Fibroblast of lung (primary cell): ENCODE measurements around the gene ENKUR. TPM values are rescaled to one million over a fixed set of nuclear protein-coding genes. Genes with fewer than 3 reads are reported as not detected.

Experiments
- DNase-seq, 2 donors: peaks; one replicate each; pipeline versions ENCODE4 v3.0.0 to v3.0.0-alpha.2; 2010; ENCODE audit warnings: low read depth in 2 of 2
- H2AFZ ChIP-seq: 2 replicates; pipeline ENCODE4 v1.5.1; 2012; ENCODE audit warnings: low read length, control low read depth, inconsistent platforms
- H3K27ac ChIP-seq: 2 replicates; pipeline ENCODE4 v1.5.1; 2011; ENCODE audit warnings: low read length, control low read depth; ENCODE audit not compliant: insufficient read depth
- H3K27me3 ChIP-seq: 2 replicates; pipeline ENCODE4 v1.5.1; 2011; ENCODE audit warnings: mild to moderate bottlenecking, low read length; ENCODE audit not compliant: control insufficient read depth, insufficient read depth
- H3K36me3 ChIP-seq: 2 replicates; pipeline ENCODE4 v1.5.1; 2011; ENCODE audit warnings: low read length; ENCODE audit not compliant: control insufficient read depth, insufficient read depth
- H3K4me1 ChIP-seq: 2 replicates; pipeline ENCODE4 v1.5.1; 2011; ENCODE audit warnings: low read length; ENCODE audit not compliant: control insufficient read depth, insufficient read depth; ENCODE audit errors: extremely low read depth
- H3K4me2 ChIP-seq: 2 replicates; pipeline ENCODE4 v1.5.1; 2011; ENCODE audit warnings: low read length, control low read depth; ENCODE audit not compliant: insufficient read depth; ENCODE audit errors: extremely low read depth
- H3K4me3 ChIP-seq, 4 experiments: fragments of 200-600 bp in 1 of 4; sonication (generic) in 1 of 4; replicated peaks in 1 of 4; 2 replicates each; pipeline ENCODE4 v1.5.1; 2011 to 2016; ENCODE audit warnings: low read length in 4 of 4, low read depth in 3 of 4, mild to moderate bottlenecking in 3 of 4, control low read depth in 2 of 4, inconsistent platforms in 1 of 4, mixed read lengths in 1 of 4; ENCODE audit not compliant: insufficient read depth in 1 of 4; ENCODE audit errors: control extremely low read depth in 1 of 4
- H3K79me2 ChIP-seq: 2 replicates; pipeline ENCODE4 v1.5.1; 2012; ENCODE audit warnings: mild to moderate bottlenecking, low read length, inconsistent platforms; ENCODE audit not compliant: control insufficient read depth, insufficient read depth
- H3K9ac ChIP-seq: 2 replicates; pipeline ENCODE4 v1.5.1; 2011; ENCODE audit warnings: mild to moderate bottlenecking, low read length, control low read depth; ENCODE audit not compliant: insufficient read depth
- H3K9me3 ChIP-seq: 2 replicates; pipeline ENCODE4 v1.5.1; 2012; ENCODE audit warnings: low read depth, low read length; ENCODE audit not compliant: control insufficient read depth, insufficient read depth
- H4K20me1 ChIP-seq: 2 replicates; pipeline ENCODE4 v1.5.1; 2011; ENCODE audit warnings: low read length; ENCODE audit not compliant: control insufficient read depth, insufficient read depth; ENCODE audit errors: extremely low read depth
- CTCF ChIP-seq, 2 donors: IDR thresholded peaks in 1 of 2; conservative IDR thresholded peaks in 1 of 2; 1 replicate in 1 of 2; 2 replicates in 1 of 2; pipeline ENCODE4 v1.5.1; 2011 to 2012; ENCODE audit warnings: low read length in 2 of 2, control low read depth in 1 of 2, inconsistent platforms in 1 of 2, low read depth in 1 of 2, mild to moderate bottlenecking in 1 of 2
- EZH2 ChIP-seq: IDR thresholded peaks from 2 replicates; pipeline ENCODE4 v1.5.1; 2012; ENCODE audit warnings: low read length, control low read depth, mild to moderate bottlenecking; ENCODE audit errors: missing control alignments
- polyA plus RNA-seq, 2 donors: library from polyadenylated mRNA; depleted of rRNA in 1 of 2; stranded (reverse) in 1 of 2; unstranded in 1 of 2; fragments of >200 nt; gene quantifications; 2 replicates each; pipeline ENCODE4 v1.2.1, GENCODE V29; 2011 to 2012; ENCODE audit warnings: missing spikeins in 1 of 2
- total RNA-seq: library from RNA; depleted of rRNA; stranded (reverse); fragments of >200 nt; gene quantifications from 2 replicates; pipeline ENCODE4 v1.2.1, GENCODE V29; 2014

The ENKUR gene
- total and polyA plus RNA-seq, 2 donors (not counting 1 experiment from before 2014, with no cell fraction given), result 0.06 to 0.17 TPM

- Histone ChIP-seq H3K4me1 (no peaks in the 10 kb centered on the region), H4K20me1 (no peaks in the 10 kb centered on the region), H3K27me3 (no peaks in the 10 kb centered on the region), H3K4me3 (no peak overlapping the region), H3K27ac (no peak overlapping the region), H3K4me2 (no peak overlapping the region), H3K36me3 (no peaks in the 10 kb centered on the region), H3K9ac (no peak overlapping the region), H3K79me2 (no peaks in the 10 kb centered on the region), H3K9me3 (no peaks in the 10 kb centered on the region), H2AFZ (no peak overlapping the region)
- no peak for TF ChIP-seq CTCF (conservative IDR thresholded peaks at IDR 0.05 in 1 of 2, IDR thresholded peaks at IDR 0.05 in 1 of 2; ENCODE audit: low read depth in 1 of 2, low read length in 2 of 2)
- TF ChIP-seq EZH2, result no peak
- DNase-seq, result no peak
Observed at GRCh38 chr10:24979685-24980084, 36.3 kb downstream of the ENKUR start.

- TF ChIP-seq CTCF (conservative IDR thresholded peaks at IDR 0.05 in 1 of 2, IDR thresholded peaks at IDR 0.05 in 1 of 2; ENCODE audit: low read depth in 1 of 2, low read length in 2 of 2) (peak; percentile 33 to 36), EZH2 (no peak)
- Histone ChIP-seq H3K79me2 (no peaks in the 10 kb centered on the region), H3K4me3 (no peak overlapping the region), H3K4me1 (no peaks in the 10 kb centered on the region), H4K20me1 (no peaks in the 10 kb centered on the region), H3K27me3 (no peaks in the 10 kb centered on the region), H3K27ac (no peak overlapping the region), H3K36me3 (no peaks in the 10 kb centered on the region), H3K9me3 (no peaks in the 10 kb centered on the region), H2AFZ (peak overlapping the region; percentile 3), H3K9ac (no peak overlapping the region), H3K4me2 (no peak overlapping the region)
- peak; percentile 82 to 93 for DNase-seq
Observed at GRCh38 chr10:24974976-24975375, 41.0 kb downstream of the ENKUR start.

GRCh38 chr10:24973163-24973562 is 42.8 kb downstream of the ENKUR start:
- Histone ChIP-seq H2AFZ (no peak overlapping the region), H3K4me2 (no peak overlapping the region), H3K9me3 (no peaks in the 10 kb centered on the region), H3K27ac (no peak overlapping the region), H3K4me3 (no peak overlapping the region), H3K36me3 (no peaks in the 10 kb centered on the region), H3K9ac (no peak overlapping the region), H3K4me1 (no peaks in the 10 kb centered on the region), H3K27me3 (no peaks in the 10 kb centered on the region), H3K79me2 (no peaks in the 10 kb centered on the region), H4K20me1 (no peaks in the 10 kb centered on the region)
- no peak for TF ChIP-seq EZH2
- no peak for TF ChIP-seq CTCF (conservative IDR thresholded peaks at IDR 0.05 in 1 of 2, IDR thresholded peaks at IDR 0.05 in 1 of 2; ENCODE audit: low read depth in 1 of 2, low read length in 2 of 2)
- no peak for DNase-seq
